GM12801 (cell line): ENCODE data around the gene GMIP.

Source experiments
- CTCF ChIP-seq: IDR thresholded peaks from one replicate; pipeline ENCODE4 v1.5.1; 2011; ENCODE audit warnings: control low read depth; ENCODE audit not compliant: insufficient read length; ENCODE audit errors: extremely low read depth

Gene GMIP

GRCh38 chr19:19654441-19654840, 11.0 kb upstream of the GMIP start:
- TF ChIP-seq CTCF: no peak

- TF ChIP-seq CTCF: no peak
Observed at GRCh38 chr19:19653597-19654147, 10.2 kb upstream of the GMIP start.

GRCh38 chr19:19652482-19653295, 9.2 kb upstream of the GMIP start:
- no peak for TF ChIP-seq CTCF

GRCh38 chr19:19651076-19651475, 7.6 kb upstream of the GMIP start:
- no peak for TF ChIP-seq CTCF

GRCh38 chr19:19650331-19650730, 6.9 kb upstream of the GMIP start:
- no peak for TF ChIP-seq CTCF

GRCh38 chr19:19649580-19649995, 6.1 kb upstream of the GMIP start:
- no peak for TF ChIP-seq CTCF

GRCh38 chr19:19649155-19649554, 5.7 kb upstream of the GMIP start:
- no peak for TF ChIP-seq CTCF
